ENCODE results near the gene POC5. TPM values are rescaled to one million over a fixed set of nuclear protein-coding genes. Genes with fewer than 3 reads are reported as not detected.
A peak's percentile ranks its signal among the peaks of the same experiment; 100 is the strongest.

POC5 gene
- 10 to 100 TPM in 5 of 7 donors, 1 to 10 TPM in 2; 8.3 to 14.4 (median 12.1) TPM for total RNA-seq
- 10 to 100 TPM; 10.8 to 12.3 TPM for polyA plus RNA-seq
- long read RNA-seq, donor 1, partial matches to known transcripts, result 1 of 6 reads
- long read RNA-seq, donor 1, other reads (novel, unspliced or antisense), result 2 of 6 reads
- long read RNA-seq, donor 2, partial matches to known transcripts, result 0 of 3 reads
- long read RNA-seq, donor 2, other reads (novel, unspliced or antisense), result 0 of 3 reads
- long read RNA-seq, donor 3, transcript POC5-202 (12 exons, 2,229 nt), result major isoform, 6 of 13 reads
- long read RNA-seq, donor 3, partial matches to known transcripts, result 0 of 13 reads
- long read RNA-seq, donor 3, other reads (novel, unspliced or antisense), result 7 of 13 reads

GRCh38 chr5:75717082-75717922 is at the start of gene POC5:
POC5 (minus strand) TSS chr5:75717437; CDS start chr5:75712937, 4,500 bp downstream.
- H3K27ac ChIP-seq, result peak within 1 kb of the TSS in 1 of 2 donors; percentile 67
- H3K36me3 ChIP-seq, result no peaks in the 10 kb centered on the region
- intact Hi-C loops (cut with DNase I), result no loop called here
- WGBS, 3 donors, result 6 to 7% (median 6%) methylated on average over 49 to 51 of the region's 51 CpGs
- no peaks in the 10 kb centered on the region for H3K27me3 ChIP-seq
- TF ChIP-seq CTCF (IDR thresholded peaks at IDR 0.05) (no peak), POLR2A (IDR thresholded peaks at IDR 0.05) (peak; percentile 33), EP300 (IDR thresholded peaks at IDR 0.05) (no peak)
- no peaks in the 10 kb centered on the region for H3K9me3 ChIP-seq
- H3K4me1 ChIP-seq (ENCODE audit: insufficient read depth), result no peaks in the 10 kb centered on the region
- peak within 1 kb of the TSS; percentile 93 for H3K4me3 ChIP-seq
- peak; percentile 96 to 100 (median 98) for DNase-seq

GRCh38 chr5:75758116-75758515 is 40.9 kb upstream of the POC5 start:
- Histone ChIP-seq H3K9me3 (no peaks in the 10 kb centered on the region), H3K27ac (no peak overlapping the region), H3K27me3 (no peaks in the 10 kb centered on the region), H3K4me3 (no peak overlapping the region), H3K4me1 (ENCODE audit: insufficient read depth) (no peaks in the 10 kb centered on the region), H3K36me3 (no peaks in the 10 kb centered on the region)
- no peak for DNase-seq
- intact Hi-C loops (cut with DNase I), result no loop called here
- WGBS, 3 donors, result 82 to 87% (median 84%) methylated on average over 5 of the region's 5 CpGs
- TF ChIP-seq POLR2A (IDR thresholded peaks at IDR 0.05) (no peak), EP300 (IDR thresholded peaks at IDR 0.05) (no peak), CTCF (IDR thresholded peaks at IDR 0.05) (no peak)

- no peak overlapping the region for H3K27ac ChIP-seq
- H3K4me3 ChIP-seq, result no peak overlapping the region
- no peak for DNase-seq
- TF ChIP-seq CTCF (IDR thresholded peaks at IDR 0.05) (no peak), EP300 (IDR thresholded peaks at IDR 0.05) (no peak), POLR2A (IDR thresholded peaks at IDR 0.05) (no peak)
- H3K36me3 ChIP-seq, result no peaks in the 10 kb centered on the region
- H3K4me1 ChIP-seq (ENCODE audit: insufficient read depth), result no peaks in the 10 kb centered on the region
- H3K9me3 ChIP-seq, result no peaks in the 10 kb centered on the region
- no peaks in the 10 kb centered on the region for H3K27me3 ChIP-seq
- intact Hi-C loops (cut with DNase I), result no loop called here
Observed at GRCh38 chr5:75756981-75757380, 39.7 kb upstream of the POC5 start.

- H3K4me3 ChIP-seq, result no peak overlapping the region
- H3K36me3 ChIP-seq, result no peaks in the 10 kb centered on the region
- intact Hi-C loops (cut with DNase I), result no loop called here
- no peak for DNase-seq
- 4 to 10% (median 5%) methylated on average over 2 of the region's 2 CpGs for WGBS, 3 donors
- no peaks in the 10 kb centered on the region for H3K27me3 ChIP-seq
- no peaks in the 10 kb centered on the region for H3K4me1 ChIP-seq (ENCODE audit: insufficient read depth)
- no peaks in the 10 kb centered on the region for H3K9me3 ChIP-seq
- TF ChIP-seq CTCF (IDR thresholded peaks at IDR 0.05) (no peak), EP300 (IDR thresholded peaks at IDR 0.05) (no peak), POLR2A (IDR thresholded peaks at IDR 0.05) (no peak)
- H3K27ac ChIP-seq, result no peak overlapping the region
Observed at GRCh38 chr5:75756211-75756610, 39.0 kb upstream of the POC5 start.

All from ovary (tissue), 10 donors.